Measurements from ENCODE around the gene NFIX. TPM values are rescaled to one million over a fixed set of nuclear protein-coding genes. Genes with fewer than 3 reads are reported as not detected.

Gene NFIX
- total and polyA plus RNA-seq, 2 experiments from 2014 or later: not detected

DNA sequence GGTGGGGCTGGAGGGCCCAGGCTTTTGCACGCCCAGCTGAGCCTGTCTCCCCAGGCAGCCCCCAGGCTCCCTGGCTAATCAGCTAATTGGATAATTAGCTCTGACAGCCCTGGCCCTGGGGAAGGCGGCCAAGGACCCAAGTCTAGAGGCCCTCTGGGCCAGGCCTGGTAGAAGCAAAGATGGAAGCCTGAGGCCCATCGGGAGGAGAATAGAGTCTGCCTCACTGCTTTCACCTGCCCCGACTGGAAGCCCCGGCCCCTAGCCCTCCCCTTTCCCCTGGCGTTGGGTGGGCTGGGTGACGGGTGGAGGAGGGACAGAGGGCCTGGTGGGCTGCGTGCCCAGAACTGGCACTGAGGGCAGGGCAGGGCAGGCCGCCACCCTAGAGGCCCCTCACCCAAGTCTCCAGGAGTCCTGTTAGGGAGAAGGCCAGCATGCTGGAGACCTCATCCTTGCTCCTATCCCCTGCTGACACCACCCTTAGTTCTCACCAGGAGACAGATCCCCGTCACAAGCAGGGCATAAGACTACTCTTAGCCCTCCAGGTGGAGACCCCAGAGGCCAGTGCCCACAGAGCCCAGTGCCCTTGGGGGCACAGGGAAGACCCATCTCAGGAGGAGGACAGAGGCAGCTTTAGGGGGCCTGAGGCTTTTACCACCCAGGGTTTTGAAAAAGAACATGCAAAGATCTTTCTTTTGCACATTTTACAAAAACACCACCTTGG is 95.4 kb downstream of the NFIX start:
- Histone ChIP-seq H3K4me3 (no peak overlapping the region), H3K9me3 (ENCODE audit: low read depth) (no peaks in the 10 kb centered on the region), H3K36me3 (no peaks in the 10 kb centered on the region), H3K27ac (no peak overlapping the region), H3K27me3 (peaks cover 82% of the 10 kb centered on the region), H3K4me1 (ENCODE audit: low read depth) (peaks cover 3% of the 10 kb centered on the region)
- TF ChIP-seq, protein P1, sequence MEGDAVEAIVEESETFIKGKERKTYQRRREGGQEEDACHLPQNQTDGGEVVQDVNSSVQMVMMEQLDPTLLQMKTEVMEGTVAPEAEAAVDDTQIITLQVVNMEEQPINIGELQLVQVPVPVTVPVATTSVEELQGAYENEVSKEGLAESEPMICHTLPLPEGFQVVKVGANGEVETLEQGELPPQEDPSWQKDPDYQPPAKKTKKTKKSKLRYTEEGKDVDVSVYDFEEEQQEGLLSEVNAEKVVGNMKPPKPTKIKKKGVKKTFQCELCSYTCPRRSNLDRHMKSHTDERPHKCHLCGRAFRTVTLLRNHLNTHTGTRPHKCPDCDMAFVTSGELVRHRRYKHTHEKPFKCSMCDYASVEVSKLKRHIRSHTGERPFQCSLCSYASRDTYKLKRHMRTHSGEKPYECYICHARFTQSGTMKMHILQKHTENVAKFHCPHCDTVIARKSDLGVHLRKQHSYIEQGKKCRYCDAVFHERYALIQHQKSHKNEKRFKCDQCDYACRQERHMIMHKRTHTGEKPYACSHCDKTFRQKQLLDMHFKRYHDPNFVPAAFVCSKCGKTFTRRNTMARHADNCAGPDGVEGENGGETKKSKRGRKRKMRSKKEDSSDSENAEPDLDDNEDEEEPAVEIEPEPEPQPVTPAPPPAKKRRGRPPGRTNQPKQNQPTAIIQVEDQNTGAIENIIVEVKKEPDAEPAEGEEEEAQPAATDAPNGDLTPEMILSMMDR (IDR thresholded peaks at IDR 0.05; ENCODE audit: low read depth, low read length): no peak
- no peak for DNase-seq (ENCODE audit: low read depth in 1 of 2, low spot score in 1 of 2)

DNA sequence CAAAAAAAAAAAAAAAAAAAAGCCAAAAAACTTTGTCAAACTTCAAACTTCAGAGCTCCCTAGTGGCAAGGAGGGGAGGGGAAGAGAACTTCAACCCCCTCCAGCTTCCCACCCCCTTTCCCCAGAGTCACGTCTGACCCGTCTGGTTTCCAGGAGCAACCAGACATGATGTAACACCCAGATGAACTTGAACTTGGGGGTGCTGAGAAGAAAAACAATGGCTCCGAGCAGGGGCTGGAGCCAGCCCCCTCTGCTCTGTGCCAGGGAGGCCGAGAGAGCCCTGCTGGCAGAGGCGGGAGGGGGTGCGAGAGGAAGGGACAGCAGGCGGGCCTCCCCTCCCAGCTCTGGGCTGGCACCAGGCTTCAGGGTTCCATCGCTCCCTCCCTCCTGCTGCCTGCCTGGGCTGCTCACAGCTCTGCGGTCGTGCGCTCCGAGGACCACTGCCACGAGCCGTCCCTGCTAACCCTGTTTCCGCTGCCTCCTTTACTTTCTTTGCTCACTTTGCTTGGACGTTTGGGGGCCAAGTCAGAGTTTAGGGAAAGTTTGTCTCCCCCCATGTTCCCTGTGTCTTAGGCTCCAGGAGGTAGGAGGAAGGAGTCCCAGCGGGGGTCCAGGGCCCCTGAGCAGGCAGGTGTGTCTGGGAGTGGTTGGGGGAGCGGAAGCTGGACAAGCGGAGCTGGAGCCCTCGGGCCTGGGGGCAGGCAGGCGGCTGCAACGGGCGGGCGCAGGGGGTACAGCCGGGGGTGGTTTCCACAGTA is 96.3 kb downstream of the NFIX start:
- Histone ChIP-seq H3K27me3 (peaks cover 84% of the 10 kb centered on the region), H3K9me3 (ENCODE audit: low read depth) (no peaks in the 10 kb centered on the region), H3K4me3 (no peak overlapping the region), H3K36me3 (no peaks in the 10 kb centered on the region), H3K27ac (no peak overlapping the region), H3K4me1 (ENCODE audit: low read depth) (peaks cover 3% of the 10 kb centered on the region)
- TF ChIP-seq, protein P1 (IDR thresholded peaks at IDR 0.05; ENCODE audit: low read depth, low read length): peak; percentile 24
- peak in 1 of 2 donors; percentile 96 for DNase-seq (ENCODE audit: low read depth in 1 of 2, low spot score in 1 of 2)

- DNase-seq (ENCODE audit: low read depth in 1 of 2, low spot score in 1 of 2): no peak
- TF ChIP-seq, protein P1 (IDR thresholded peaks at IDR 0.05; ENCODE audit: low read depth, low read length): no peak
- Histone ChIP-seq H3K27ac (no peak overlapping the region), H3K27me3 (peaks cover 84% of the 10 kb centered on the region), H3K4me1 (ENCODE audit: low read depth) (peaks cover 3% of the 10 kb centered on the region), H3K36me3 (no peaks in the 10 kb centered on the region), H3K4me3 (no peak overlapping the region), H3K9me3 (ENCODE audit: low read depth) (no peaks in the 10 kb centered on the region)
Observed at GRCh38 chr19:13092158-13092543, 96.9 kb downstream of the NFIX start.

GRCh38 chr19:13092606-13093235 is 97.4 kb downstream of the NFIX start:
- H3K27me3 ChIP-seq: peaks cover 86% of the 10 kb centered on the region
- TF ChIP-seq, protein P1 (IDR thresholded peaks at IDR 0.05; ENCODE audit: low read depth, low read length): no peak
- H3K4me1 ChIP-seq (ENCODE audit: low read depth): peaks cover 3% of the 10 kb centered on the region
- DNase-seq (ENCODE audit: low read depth in 1 of 2, low spot score in 1 of 2): no peak
- H3K4me3 ChIP-seq: no peak overlapping the region
- H3K36me3 ChIP-seq: no peaks in the 10 kb centered on the region
- H3K9me3 ChIP-seq (ENCODE audit: low read depth): no peaks in the 10 kb centered on the region
- no peak overlapping the region for H3K27ac ChIP-seq

- TF ChIP-seq, protein P1 (IDR thresholded peaks at IDR 0.05; ENCODE audit: low read depth, low read length): peak; percentile 86
- Histone ChIP-seq H3K36me3 (no peaks in the 10 kb centered on the region), H3K27me3 (peaks cover 90% of the 10 kb centered on the region), H3K4me1 (ENCODE audit: low read depth) (peaks cover 3% of the 10 kb centered on the region), H3K27ac (no peak overlapping the region), H3K9me3 (ENCODE audit: low read depth) (no peaks in the 10 kb centered on the region), H3K4me3 (no peak overlapping the region)
- DNase-seq (ENCODE audit: low read depth in 1 of 2, low spot score in 1 of 2): peak; percentile 81 to 90
Observed at GRCh38 chr19:13093407-13094105, 98.3 kb downstream of the NFIX start.

Measured in cardiac muscle cell (in vitro differentiated cells and primary cell).